ENCODE measurements around the gene PRKACG.
"Not testable (repeated sequence)": the region's sequence is repeated elsewhere in the genome, so short reads cannot be mapped to it uniquely, and the experiment has no call there.

Gene PRKACG

GRCh38 chr9:69023650-69024049, 9.7 kb upstream of the PRKACG start:
- DNase-seq (ENCODE audit: low spot score), result no peak

GRCh38 chr9:69020301-69021145, 6.6 kb upstream of the PRKACG start:
- no peak for DNase-seq (ENCODE audit: low spot score)

- DNase-seq (ENCODE audit: low spot score), result no peak
Observed at GRCh38 chr9:69019808-69020207, 5.9 kb upstream of the PRKACG start.

GRCh38 chr9:69018737-69019136, 4.8 kb upstream of the PRKACG start:
- DNase-seq (ENCODE audit: low spot score), result no peak

GRCh38 chr9:69016191-69017096, 2.5 kb upstream of the PRKACG start:
- no peak for DNase-seq (ENCODE audit: low spot score)

GRCh38 chr9:69013382-69013727, 558 bp downstream of the PRKACG start:
- no peak for DNase-seq (ENCODE audit: low spot score)

GRCh38 chr9:69012696-69013381, 1.1 kb downstream of the PRKACG start:
- no peak for DNase-seq (ENCODE audit: low spot score)

- DNase-seq (ENCODE audit: low spot score), result no peak
Observed at GRCh38 chr9:69009708-69010107, 4.2 kb downstream of the PRKACG start.

- no peak for DNase-seq (ENCODE audit: low spot score)
Observed at GRCh38 chr9:69004836-69005235, 9.1 kb downstream of the PRKACG start.

- no peak for DNase-seq (ENCODE audit: low spot score)
Observed at GRCh38 chr9:69003051-69003450, 10.9 kb downstream of the PRKACG start.

GRCh38 chr9:69001921-69002320, 12.0 kb downstream of the PRKACG start:
- no peak for DNase-seq (ENCODE audit: low spot score)

GRCh38 chr9:68999393-69000105, 14.4 kb downstream of the PRKACG start:
- DNase-seq (ENCODE audit: low spot score), result peak; percentile 73

GRCh38 chr9:68998812-68999211, 15.1 kb downstream of the PRKACG start:
- DNase-seq (ENCODE audit: low spot score), result no peak

- DNase-seq (ENCODE audit: low spot score), result no peak
Observed at GRCh38 chr9:68998385-68998784, 15.5 kb downstream of the PRKACG start.

GRCh38 chr9:68997666-68998065, 16.2 kb downstream of the PRKACG start:
- no peak for DNase-seq (ENCODE audit: low spot score)

- DNase-seq (ENCODE audit: low spot score), result no peak
Observed at GRCh38 chr9:68996462-68996861, 17.5 kb downstream of the PRKACG start.

- no peak for DNase-seq (ENCODE audit: low spot score)
Observed at GRCh38 chr9:68995776-68996175, 18.1 kb downstream of the PRKACG start.

- DNase-seq (ENCODE audit: low spot score), result no peak
Observed at GRCh38 chr9:68991457-68991856, 22.5 kb downstream of the PRKACG start.

GRCh38 chr9:68986949-68987348, 27.0 kb downstream of the PRKACG start:
- DNase-seq (ENCODE audit: low spot score), result not testable (repeated sequence)

- no peak for DNase-seq (ENCODE audit: low spot score)
Observed at GRCh38 chr9:68983522-68984424, 30.1 kb downstream of the PRKACG start.

- no peak for DNase-seq (ENCODE audit: low spot score)
Observed at GRCh38 chr9:68983008-68983411, 30.9 kb downstream of the PRKACG start.

All from kidney tubule cell (primary cell).